Retinal pigment epithelial cell (primary cell): ENCODE data around the gene PPP4R3A.
"Not testable (repeated sequence)": the region's sequence is repeated elsewhere in the genome, so short reads cannot be mapped to it uniquely, and the experiment has no call there.

Experiments
- DNase-seq: peaks from one replicate; pipeline ENCODE4 v3.0.0-alpha.2; 2010; ENCODE audit warnings: low read depth
- H3K4me3 ChIP-seq: 2 replicates; pipeline ENCODE4 v1.5.1; 2011; ENCODE audit warnings: mild to moderate bottlenecking, low read length, control low read depth, moderate library complexity
- TF ChIP-seq, protein P1 (sequence below): conservative IDR thresholded peaks from 2 replicates; pipeline ENCODE4 v1.5.1; 2011; ENCODE audit warnings: low read depth, low read length, control low read depth, inconsistent platforms

PPP4R3A gene

DNA sequence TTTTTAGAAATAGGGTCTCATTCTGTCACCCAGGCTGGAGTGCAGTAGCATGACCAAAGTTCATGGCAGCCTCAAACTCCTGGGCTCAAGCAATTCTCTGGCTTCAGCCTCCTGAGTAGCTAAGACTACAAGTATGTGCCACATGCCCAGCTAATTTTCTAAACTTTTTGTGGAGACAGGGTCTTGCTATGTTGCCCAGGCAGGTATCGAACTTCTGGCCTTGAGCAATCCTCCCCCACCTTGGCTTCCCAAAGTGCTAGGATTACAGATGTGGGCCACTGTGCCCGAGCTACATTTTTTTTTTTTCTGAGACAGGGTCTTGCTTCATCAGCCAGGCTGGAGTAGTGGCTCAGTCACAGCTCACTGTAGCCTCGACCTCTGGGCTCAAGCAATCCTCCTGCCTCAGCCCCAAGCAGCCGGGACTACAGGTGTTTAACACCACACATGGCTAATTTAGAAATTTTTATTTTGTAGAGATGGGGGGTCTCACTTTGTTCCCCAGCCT, 7.1 kb downstream of the PPP4R3A start:
- no peak for DNase-seq
- TF ChIP-seq, protein P1, sequence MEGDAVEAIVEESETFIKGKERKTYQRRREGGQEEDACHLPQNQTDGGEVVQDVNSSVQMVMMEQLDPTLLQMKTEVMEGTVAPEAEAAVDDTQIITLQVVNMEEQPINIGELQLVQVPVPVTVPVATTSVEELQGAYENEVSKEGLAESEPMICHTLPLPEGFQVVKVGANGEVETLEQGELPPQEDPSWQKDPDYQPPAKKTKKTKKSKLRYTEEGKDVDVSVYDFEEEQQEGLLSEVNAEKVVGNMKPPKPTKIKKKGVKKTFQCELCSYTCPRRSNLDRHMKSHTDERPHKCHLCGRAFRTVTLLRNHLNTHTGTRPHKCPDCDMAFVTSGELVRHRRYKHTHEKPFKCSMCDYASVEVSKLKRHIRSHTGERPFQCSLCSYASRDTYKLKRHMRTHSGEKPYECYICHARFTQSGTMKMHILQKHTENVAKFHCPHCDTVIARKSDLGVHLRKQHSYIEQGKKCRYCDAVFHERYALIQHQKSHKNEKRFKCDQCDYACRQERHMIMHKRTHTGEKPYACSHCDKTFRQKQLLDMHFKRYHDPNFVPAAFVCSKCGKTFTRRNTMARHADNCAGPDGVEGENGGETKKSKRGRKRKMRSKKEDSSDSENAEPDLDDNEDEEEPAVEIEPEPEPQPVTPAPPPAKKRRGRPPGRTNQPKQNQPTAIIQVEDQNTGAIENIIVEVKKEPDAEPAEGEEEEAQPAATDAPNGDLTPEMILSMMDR, result no peak
- H3K4me3 ChIP-seq, result no peak overlapping the region

DNA sequence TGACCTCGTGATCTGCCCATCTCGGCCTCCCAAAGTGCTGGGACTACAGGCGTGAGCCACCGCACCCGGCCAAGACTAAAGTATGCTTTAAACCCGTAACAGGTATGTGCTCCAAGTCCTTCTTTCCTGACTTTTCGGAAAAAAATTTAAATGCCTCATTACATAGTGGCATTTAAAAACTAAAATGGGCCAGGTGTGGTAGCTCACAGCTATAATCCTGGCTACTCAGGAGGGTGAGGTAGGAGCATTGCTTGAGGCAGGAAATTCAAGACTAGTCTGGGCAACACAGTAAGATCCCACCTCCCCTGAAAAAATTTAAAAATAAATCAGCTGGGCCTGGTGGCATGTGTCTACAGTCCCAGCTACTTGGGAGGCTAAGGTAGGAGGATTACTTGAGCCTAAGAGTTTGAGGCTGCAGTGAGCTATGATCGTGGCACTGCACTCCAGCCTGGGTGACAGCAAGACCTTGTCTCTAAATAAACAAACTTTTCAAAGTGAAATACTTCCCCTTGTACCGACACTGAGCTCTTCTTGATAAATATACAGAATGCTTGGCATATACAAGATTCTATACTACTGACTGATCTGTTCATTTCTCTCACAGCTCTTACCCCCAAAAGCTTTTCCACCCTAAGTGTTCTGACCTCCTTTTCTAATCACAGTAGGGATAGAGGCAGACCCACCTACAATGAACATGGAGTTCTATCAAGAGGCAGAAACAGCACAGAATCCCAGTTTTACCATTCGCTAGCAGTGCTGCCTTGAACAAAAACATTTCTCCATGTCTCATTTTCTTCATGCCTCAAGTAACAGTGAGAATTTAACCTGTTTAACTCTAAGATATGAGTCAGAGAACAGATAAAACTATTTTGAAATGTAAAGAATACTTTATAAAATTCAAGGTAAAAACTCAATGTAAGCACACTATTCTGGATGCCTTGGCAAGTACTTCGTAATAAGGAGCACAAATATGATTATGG, 7.9 kb downstream of the PPP4R3A start:
- DNase-seq, result no peak
- TF ChIP-seq, protein P1, result no peak
- no peak overlapping the region for H3K4me3 ChIP-seq

DNA sequence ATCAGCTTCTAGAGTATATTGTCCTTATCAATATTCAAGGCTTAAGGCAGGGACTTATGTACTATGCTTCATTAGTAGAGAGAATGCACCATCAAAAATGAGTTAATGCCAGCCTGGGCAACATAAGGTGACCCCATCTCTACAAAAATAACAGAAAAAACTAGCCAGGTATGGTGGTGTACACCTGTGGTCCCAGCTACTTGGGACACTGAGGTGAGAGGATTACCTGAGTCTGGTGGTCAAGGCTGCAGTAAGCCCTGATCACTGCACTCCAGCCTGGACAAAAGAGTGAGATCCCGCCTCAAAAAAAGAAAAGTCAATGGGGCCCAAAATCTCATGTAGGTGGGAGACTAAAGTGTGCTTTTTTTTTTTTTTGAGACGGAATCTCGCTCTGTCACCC, 8.8 kb downstream of the PPP4R3A start:
- DNase-seq, result no peak
- TF ChIP-seq, protein P1, result no peak
- no peak overlapping the region for H3K4me3 ChIP-seq

DNA sequence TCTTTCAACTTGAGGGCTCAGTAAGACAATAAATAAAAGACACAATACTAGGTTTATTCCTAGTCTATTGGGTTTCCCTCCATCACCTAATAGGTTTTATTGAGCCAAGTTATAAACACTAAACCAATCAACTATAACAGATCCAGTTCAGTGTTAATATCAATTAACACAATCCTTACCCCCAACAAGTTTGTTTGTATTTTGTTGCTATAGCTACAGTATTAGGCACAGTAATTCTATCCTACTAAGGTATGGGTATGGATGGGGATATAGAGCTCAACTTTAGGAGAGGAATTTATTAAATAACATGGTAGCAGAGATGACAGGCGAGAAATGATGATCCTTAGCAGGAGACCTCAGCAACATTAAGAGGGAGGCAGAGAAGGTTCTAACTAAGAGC, 13.3 kb downstream of the PPP4R3A start:
- H3K4me3 ChIP-seq, result no peak overlapping the region
- TF ChIP-seq, protein P1, result no peak
- no peak for DNase-seq

DNA sequence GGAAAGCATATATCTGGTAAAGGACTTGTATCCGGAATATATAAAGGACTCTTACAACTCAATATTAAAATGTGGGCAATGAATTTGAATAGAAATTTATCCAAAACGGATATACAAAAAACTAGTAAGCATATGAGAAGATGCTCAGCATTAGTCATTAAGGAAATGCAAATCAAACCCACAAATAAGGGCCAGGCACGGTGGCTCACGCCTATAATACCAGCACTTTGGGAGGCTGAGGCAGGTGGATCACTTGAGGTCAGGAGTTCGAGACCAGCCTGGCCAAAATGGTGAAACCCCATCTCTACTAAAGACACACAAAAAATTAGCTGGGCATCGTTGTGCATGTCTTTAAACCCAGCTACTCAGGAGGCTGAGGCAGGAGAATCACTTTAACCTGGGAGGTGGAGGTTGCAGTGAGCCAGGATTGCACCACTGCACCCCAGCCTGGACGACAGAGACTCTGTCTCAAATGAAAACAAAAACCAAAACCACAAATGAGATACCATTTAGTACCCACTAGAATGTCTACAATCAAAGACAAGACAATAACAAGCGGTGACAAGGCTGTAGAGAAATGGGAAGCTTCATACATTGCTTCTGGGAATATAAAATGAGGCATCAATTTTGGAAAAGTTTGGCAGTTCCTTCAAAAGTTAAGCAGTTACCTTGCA, 15.6 kb downstream of the PPP4R3A start:
- not testable (repeated sequence) for DNase-seq, H3K4me3 ChIP-seq

DNA sequence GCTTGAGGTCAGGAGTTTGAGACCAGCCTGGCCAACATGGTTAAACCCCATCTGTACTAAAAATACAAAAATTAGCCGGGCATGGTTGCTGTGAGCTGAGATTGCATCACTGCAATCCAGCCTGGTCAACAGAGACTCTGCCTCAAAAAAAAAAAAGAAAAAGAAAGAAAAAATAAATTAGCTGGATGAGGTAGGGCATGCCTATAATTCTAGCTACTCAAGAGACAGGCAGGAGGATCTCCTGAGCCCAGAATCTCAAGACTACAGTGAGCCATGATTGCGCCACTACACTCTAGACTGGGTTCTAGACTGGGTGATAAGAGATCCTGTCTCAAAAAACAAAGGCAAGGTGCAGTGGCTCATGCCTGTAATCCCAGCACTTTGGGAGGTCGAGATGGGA, 16.9 kb downstream of the PPP4R3A start:
- TF ChIP-seq, protein P1, result no peak
- DNase-seq, result no peak
- no peak overlapping the region for H3K4me3 ChIP-seq

DNA sequence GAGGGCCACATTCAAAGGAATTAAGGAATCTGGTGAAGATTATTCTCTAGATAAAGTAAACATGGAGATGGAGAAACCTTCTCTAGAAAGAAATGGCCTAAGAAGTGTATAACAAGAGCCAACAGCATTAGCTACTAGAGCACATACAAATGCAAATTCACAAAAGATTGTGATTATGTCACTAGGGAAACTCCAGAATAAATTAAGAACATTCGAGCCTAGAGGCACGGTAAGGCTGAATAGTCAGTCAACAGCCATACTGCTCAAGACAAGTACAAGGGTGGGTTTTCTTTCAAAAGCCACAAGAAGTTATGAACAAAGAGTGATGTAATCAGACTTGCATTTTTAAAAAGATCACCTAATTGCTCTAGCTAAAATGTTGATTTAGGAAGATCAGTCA, 25.4 kb downstream of the PPP4R3A start:
- no peak overlapping the region for H3K4me3 ChIP-seq
- TF ChIP-seq, protein P1, result no peak
- no peak for DNase-seq
